HAP-1 (cell line): ENCODE measurements around the gene UBD.
A peak's percentile ranks its signal among the peaks of the same experiment; 100 is the strongest.

Source experiments
- DNase-seq, 2 experiments: peaks; one replicate each; pipeline ENCODE4 v3.0.0-alpha.2; 2016 to 2020; ENCODE audit warnings: low spot score in 2 of 2
- H3K27me3 ChIP-seq: fragments of 250-450 bp; sonication (Bioruptor Pico); 2 replicates; pipeline ENCODE4 v1.5.1; 2020; ENCODE audit warnings: low read depth, mild to moderate bottlenecking, moderate library complexity
- H3K36me3 ChIP-seq: fragments of 250-450 bp; sonication (Bioruptor Pico); replicated peaks from 2 replicates; pipeline ENCODE4 v1.5.1; 2020; ENCODE audit warnings: mild to moderate bottlenecking
- H3K4me1 ChIP-seq: fragments of 250-450 bp; sonication (Bioruptor Pico); 2 replicates; pipeline ENCODE4 v1.5.1; 2020; ENCODE audit warnings: mild to moderate bottlenecking
- H3K4me3 ChIP-seq: fragments of 250-450 bp; sonication (Bioruptor Pico); 2 replicates; pipeline ENCODE4 v1.5.1; 2020; ENCODE audit warnings: mild to moderate bottlenecking, moderate library complexity
- H3K9me3 ChIP-seq: fragments of 250-450 bp; sonication (Bioruptor Pico); 2 replicates; pipeline ENCODE4 v1.5.1; 2020; ENCODE audit warnings: mild to moderate bottlenecking, moderate library complexity
- in situ Hi-C: fragments of 300-500 bp; cut with MboI; formaldehyde crosslinking; loops from 3 replicates; pipeline ENCODE4 v1.14.3; 2020; ENCODE audit warnings: low sequenced_read_pairs, inconsistent platforms, mixed read lengths

Gene UBD

DNA sequence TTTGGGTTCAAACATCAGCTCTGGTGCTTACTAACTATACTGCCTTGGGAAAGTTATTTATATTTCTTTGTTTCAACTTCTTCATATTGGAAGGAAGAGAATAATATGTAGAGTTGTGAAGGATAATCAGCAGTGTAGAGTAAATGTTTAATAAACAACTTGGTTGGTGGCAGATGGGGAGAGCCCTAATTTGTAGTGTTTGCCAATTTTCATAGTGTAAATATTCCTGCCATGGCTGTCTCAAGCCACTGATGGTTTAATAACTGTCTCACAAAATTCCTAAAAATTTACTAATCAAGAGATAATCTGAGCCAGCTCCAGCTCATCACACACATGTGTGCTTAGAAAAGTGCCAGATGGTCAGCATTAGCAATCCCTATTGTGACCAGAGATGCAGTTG is 25.3 kb upstream of the UBD start, which contains the start of gene OR2H2:
Gene OR2H2, plus strand, starts transcription at position 301 of the 400 bp plus-strand sequence. CDS start 2,824 bp downstream, outside the sequence.
- DNase-seq = no peak
- Histone ChIP-seq H3K27me3 (no peaks in the 10 kb centered on the region; the same call in 1 of the 2 replicates), H3K36me3 (no peaks in the 10 kb centered on the region), H3K9me3 (no peaks in the 10 kb centered on the region), H3K4me1 (0 out of 2 replicates have a peak, but pooled peaks cover 4% of the 10 kb centered on the region), H3K4me3 (no peak within 1 kb of the TSS)
- in situ Hi-C loops = no loop called here

- in situ Hi-C loops = no loop called here
- Histone ChIP-seq H3K36me3 (no peaks in the 10 kb centered on the region), H3K4me3 (no peak overlapping the region), H3K9me3 (no peaks in the 10 kb centered on the region), H3K27me3 (peaks cover 3% of the 10 kb centered on the region), H3K4me1 (no peaks in the 10 kb centered on the region)
- DNase-seq = no peak
Observed at GRCh38 chr6:29577544-29577943, 18.0 kb upstream of the UBD start.

DNA sequence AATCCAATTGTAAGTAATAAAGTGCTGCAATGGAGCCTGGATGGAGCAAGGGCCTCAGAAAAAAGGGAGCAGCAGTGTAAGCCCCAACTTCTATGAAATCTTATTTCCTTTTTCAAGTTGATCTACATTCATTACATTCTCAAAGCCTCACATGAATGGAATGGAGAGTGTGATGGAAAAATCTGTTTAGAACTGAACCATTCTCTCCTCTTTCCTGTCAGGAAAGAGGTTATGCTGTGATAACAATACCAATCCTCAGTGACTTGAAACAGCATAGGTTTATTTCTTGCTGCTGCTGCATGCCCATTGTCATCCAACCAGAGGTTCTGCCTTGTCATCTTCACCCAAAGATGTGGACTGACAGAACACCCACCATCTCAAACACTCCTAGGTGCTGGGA is 16.5 kb upstream of the UBD start:
- Histone ChIP-seq H3K36me3 (no peaks in the 10 kb centered on the region), H3K27me3 (peaks cover 8% of the 10 kb centered on the region), H3K9me3 (no peaks in the 10 kb centered on the region), H3K4me3 (no peak overlapping the region), H3K4me1 (no peaks in the 10 kb centered on the region)
- in situ Hi-C loops = no loop called here
- no peak for DNase-seq

GRCh38 chr6:29567991-29568390 is 8.5 kb upstream of the UBD start:
- Histone ChIP-seq H3K27me3 (peaks cover 17% of the 10 kb centered on the region), H3K9me3 (no peaks in the 10 kb centered on the region), H3K4me1 (no peaks in the 10 kb centered on the region), H3K36me3 (no peaks in the 10 kb centered on the region), H3K4me3 (no peak overlapping the region)
- DNase-seq = no peak
- in situ Hi-C loops = no loop called here

- H3K36me3 ChIP-seq = no peaks in the 10 kb centered on the region
- H3K4me1 ChIP-seq = no peaks in the 10 kb centered on the region
- no peak overlapping the region for H3K4me3 ChIP-seq
- peaks cover 15% of the 10 kb centered on the region for H3K27me3 ChIP-seq
- in situ Hi-C loops = no loop called here
- no peak for DNase-seq
- no peaks in the 10 kb centered on the region for H3K9me3 ChIP-seq
Observed at GRCh38 chr6:29567541-29567940, 8.0 kb upstream of the UBD start.

DNA sequence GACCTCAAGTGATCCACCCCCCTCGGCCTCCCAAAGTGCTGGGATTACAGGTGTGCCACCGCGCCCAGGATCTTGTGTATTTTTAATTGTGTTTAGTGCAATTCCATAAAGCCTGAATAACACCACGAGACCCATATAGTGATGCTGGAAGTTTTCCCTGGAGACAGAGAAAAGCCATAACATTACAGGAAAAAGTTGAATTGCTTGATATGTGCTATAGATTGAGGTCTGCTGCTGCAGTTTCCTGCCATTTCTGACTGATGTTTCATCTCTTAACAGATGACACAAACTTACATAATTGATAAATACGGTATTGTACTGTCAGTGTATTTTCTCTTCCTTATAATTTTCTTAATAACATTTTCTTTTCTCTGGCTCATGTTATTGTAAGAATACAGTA is 7.3 kb upstream of the UBD start:
- no peaks in the 10 kb centered on the region for H3K9me3 ChIP-seq
- peaks cover 15% of the 10 kb centered on the region for H3K27me3 ChIP-seq
- no peak overlapping the region for H3K4me3 ChIP-seq
- in situ Hi-C loops = no loop called here
- no peaks in the 10 kb centered on the region for H3K4me1 ChIP-seq
- no peak for DNase-seq
- no peaks in the 10 kb centered on the region for H3K36me3 ChIP-seq

GRCh38 chr6:29564875-29565274 is 5.3 kb upstream of the UBD start:
- H3K36me3 ChIP-seq = no peaks in the 10 kb centered on the region
- H3K4me3 ChIP-seq = no peak overlapping the region
- in situ Hi-C loops = no loop called here
- H3K9me3 ChIP-seq = no peaks in the 10 kb centered on the region
- no peaks in the 10 kb centered on the region for H3K4me1 ChIP-seq
- peaks cover 15% of the 10 kb centered on the region for H3K27me3 ChIP-seq
- no peak for DNase-seq

GRCh38 chr6:29563435-29563965 is 4.0 kb upstream of the UBD start:
- no peaks in the 10 kb centered on the region for H3K9me3 ChIP-seq
- in situ Hi-C loops = no loop called here
- no peaks in the 10 kb centered on the region for H3K36me3 ChIP-seq
- peaks cover 19% of the 10 kb centered on the region for H3K27me3 ChIP-seq
- no peaks in the 10 kb centered on the region for H3K4me1 ChIP-seq
- no peak for DNase-seq
- H3K4me3 ChIP-seq = no peak overlapping the region

GRCh38 chr6:29561606-29562181 is 2.2 kb upstream of the UBD start:
- DNase-seq = no peak
- Histone ChIP-seq H3K9me3 (no peaks in the 10 kb centered on the region), H3K27me3 (peaks cover 14% of the 10 kb centered on the region), H3K4me1 (no peaks in the 10 kb centered on the region), H3K36me3 (no peaks in the 10 kb centered on the region), H3K4me3 (no peak overlapping the region)
- in situ Hi-C loops = no loop called here

DNA sequence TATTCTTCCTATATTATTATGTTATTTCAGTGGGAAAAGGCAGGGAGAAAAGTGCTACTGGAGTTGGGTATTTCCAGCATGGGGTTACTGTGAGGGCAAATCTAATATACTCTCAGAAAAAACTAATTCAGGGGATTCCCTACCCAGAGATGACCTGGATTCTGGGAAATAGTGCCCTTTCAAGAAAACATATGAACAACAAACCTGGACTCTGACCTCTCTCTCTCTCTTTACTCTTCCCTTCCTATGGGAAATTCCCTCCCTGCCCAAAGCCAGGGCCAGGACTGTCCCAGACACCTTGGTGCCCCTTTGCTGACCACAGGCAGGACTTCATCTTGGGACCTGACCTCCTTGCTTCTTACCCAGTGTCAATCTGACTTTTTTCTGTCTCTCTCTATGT is 1.6 kb upstream of the UBD start:
- peaks cover 14% of the 10 kb centered on the region for H3K27me3 ChIP-seq
- no peak overlapping the region for H3K4me3 ChIP-seq
- no peaks in the 10 kb centered on the region for H3K9me3 ChIP-seq
- no peaks in the 10 kb centered on the region for H3K36me3 ChIP-seq
- no peak for DNase-seq
- no peaks in the 10 kb centered on the region for H3K4me1 ChIP-seq
- in situ Hi-C loops = no loop called here

DNA sequence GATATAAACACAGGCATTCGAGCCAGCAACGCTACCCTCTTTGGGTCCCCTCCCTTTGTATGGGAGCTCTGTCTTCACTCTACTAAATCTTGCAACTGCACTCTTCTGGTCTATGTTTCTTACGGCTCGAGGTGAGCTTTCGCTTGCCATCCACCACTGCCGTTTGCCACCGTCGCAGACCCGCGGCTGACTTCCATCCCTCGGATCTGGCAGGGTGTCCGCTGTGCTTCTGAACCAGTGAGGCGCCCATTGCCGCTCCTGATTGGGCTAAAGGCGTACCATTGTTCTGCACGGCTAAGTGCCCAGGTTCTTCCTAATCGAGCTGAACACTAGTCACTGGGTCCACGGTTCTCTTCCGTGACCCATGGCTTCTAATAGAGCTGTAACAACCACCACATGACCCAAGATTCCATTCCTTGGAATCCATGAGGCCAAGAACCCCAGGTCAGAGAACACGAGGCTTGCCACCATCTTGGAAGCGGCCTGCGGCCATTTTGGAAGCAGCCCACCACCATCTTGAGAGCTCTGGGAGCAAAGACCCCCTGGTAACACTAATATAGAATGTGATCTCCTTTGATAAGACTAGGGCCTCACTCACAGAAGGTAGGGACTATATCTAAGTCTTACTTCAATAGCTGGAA is 973 bp downstream of the UBD start:
- H3K27me3 ChIP-seq = peaks cover 26% of the 10 kb centered on the region
- H3K36me3 ChIP-seq = no peaks in the 10 kb centered on the region
- in situ Hi-C loops = no loop called here
- no peaks in the 10 kb centered on the region for H3K4me1 ChIP-seq
- H3K9me3 ChIP-seq = no peaks in the 10 kb centered on the region
- DNase-seq = no peak
- H3K4me3 ChIP-seq = no peak overlapping the region

DNA sequence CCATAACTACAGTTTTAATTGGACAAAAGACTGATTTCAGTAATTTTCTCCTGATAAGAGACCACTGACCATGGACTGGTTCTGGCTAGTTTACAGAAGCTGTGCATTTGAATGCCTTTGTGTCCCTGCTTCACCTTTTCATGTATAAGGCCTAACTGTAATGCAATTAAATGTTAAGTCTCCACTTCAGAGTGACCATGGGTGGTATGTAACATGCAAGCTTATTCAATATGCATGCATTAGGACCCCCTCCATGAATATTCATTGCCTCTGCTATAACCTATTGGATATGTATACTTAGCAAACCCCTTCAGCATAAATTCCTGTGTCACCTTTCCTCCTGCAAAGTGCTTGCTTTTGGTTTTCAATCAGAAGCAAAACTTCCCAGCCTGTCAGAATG is 2.2 kb downstream of the UBD start:
- in situ Hi-C loops = no loop called here
- peaks cover 33% of the 10 kb centered on the region for H3K27me3 ChIP-seq

DNA sequence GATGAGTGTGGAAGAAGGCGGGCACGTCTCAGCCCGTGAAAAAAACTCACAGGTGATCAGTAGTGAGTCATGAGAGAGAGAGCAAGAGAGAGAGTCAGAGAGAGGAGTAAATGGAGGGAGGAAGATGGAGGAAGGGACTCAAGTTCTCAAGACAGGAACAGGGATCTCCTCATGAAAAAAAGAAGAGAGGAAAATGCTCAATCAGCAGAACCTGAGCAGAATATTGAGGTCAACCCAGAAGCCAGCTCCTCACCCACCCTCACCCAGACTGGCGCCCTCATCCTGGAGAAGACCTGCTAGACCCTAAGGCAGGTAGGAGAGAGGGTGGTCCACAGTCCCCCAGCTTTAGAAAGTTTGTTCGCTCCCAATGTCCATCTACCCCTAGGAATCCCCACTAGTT is 4.8 kb downstream of the UBD start:
- Histone ChIP-seq H3K36me3 (no peaks in the 10 kb centered on the region), H3K4me3 (no peak overlapping the region), H3K9me3 (no peaks in the 10 kb centered on the region), H3K27me3 (peaks cover 31% of the 10 kb centered on the region), H3K4me1 (no peaks in the 10 kb centered on the region)
- in situ Hi-C loops = no loop called here
- DNase-seq = no peak

More for the DNA sequence above, 2.2 kb downstream of the UBD start:
- DNase-seq = no peak
- Histone ChIP-seq H3K36me3 (no peaks in the 10 kb centered on the region), H3K4me3 (no peak overlapping the region), H3K4me1 (no peaks in the 10 kb centered on the region), H3K9me3 (no peaks in the 10 kb centered on the region)

DNA sequence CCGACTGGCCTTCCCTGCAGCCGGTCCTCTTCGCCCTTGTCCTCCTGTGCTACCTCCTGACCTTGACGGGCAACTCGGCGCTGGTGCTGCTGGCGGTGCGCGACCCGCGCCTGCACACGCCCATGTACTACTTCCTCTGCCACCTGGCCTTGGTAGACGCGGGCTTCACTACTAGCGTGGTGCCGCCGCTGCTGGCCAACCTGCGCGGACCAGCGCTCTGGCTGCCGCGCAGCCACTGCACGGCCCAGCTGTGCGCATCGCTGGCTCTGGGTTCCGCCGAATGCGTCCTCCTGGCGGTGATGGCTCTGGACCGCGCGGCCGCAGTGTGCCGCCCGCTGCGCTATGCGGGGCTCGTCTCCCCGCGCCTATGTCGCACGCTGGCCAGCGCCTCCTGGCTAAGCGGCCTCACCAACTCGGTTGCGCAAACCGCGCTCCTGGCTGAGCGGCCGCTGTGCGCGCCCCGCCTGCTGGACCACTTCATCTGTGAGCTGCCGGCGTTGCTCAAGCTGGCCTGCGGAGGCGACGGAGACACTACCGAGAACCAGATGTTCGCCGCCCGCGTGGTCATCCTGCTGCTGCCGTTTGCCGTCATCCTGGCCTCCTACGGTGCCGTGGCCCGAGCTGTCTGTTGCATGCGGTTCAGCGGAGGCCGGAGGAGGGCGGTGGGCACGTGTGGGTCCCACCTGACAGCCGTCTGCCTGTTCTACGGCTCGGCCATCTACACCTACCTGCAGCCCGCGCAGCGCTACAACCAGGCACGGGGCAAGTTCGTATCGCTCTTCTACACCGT is 6.1 kb downstream of the UBD start:
- H3K36me3 ChIP-seq = no peaks in the 10 kb centered on the region
- in situ Hi-C loops = no loop called here
- peaks cover 28% of the 10 kb centered on the region for H3K27me3 ChIP-seq
- DNase-seq = peak in 1 of 2 experiments; percentile 15
- no peaks in the 10 kb centered on the region for H3K9me3 ChIP-seq
- H3K4me1 ChIP-seq = no peaks in the 10 kb centered on the region
- no peak overlapping the region for H3K4me3 ChIP-seq
